ENCODE measurements around the gene PLAU. TPM values are rescaled to one million over a fixed set of nuclear protein-coding genes. Genes with fewer than 3 reads are reported as not detected.
A peak's percentile ranks its signal among the peaks of the same experiment; 100 is the strongest.
"Not testable (repeated sequence)": the region's sequence is repeated elsewhere in the genome, so short reads cannot be mapped to it uniquely, and the experiment has no call there.

PLAU gene
- polyA plus RNA-seq, 1 donor: 19.6 TPM

DNA sequence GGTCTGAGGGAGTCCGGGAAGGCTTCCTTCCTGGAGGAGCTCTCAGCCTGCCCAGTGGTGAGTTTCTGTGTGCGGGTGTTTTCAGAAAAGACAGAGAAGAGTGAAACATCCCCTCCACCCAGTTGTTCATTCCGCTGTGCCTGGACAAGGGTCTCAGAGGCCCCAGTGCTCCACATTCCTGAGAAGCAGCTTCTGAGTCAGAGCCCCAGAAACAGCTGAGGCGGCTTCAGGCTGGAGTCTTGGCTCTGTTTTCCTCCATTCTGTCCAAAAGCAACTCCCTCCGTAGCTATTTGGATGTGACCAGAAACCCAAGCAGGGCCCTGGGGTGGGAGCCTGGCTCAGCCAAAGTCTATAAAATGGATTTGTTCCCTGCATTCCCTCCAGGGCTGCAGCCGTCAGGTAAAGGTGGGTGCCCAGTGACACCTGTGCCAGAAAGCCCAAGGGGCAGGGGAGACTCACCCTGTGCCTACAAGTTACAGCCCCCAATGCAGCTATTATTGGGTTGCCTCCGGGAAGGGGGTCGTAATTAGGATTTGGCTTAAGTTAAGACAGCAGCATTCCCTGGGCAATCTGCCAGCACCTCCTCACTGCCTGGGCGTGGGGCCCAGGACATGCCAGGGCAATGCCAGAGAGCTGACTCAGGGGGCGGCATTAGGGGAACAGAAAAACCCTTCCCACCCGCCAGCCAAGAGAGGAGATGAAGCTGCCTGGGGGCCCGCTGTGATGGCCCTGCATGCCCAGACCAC lies 23.5 kb upstream of the PLAU start:
- no peaks in the 10 kb centered on the region for H3K9me3 ChIP-seq (ENCODE audit: control insufficient read depth, low read depth, low read length)
- H3K36me3 ChIP-seq (ENCODE audit: control insufficient read depth, insufficient read depth, low read length): no peaks in the 10 kb centered on the region
- DNase-seq: peak; percentile 39 to 58
- no CpG with 5 or more reads among the region's 12 CpGs for WGBS (ENCODE audit: insufficient coverage, low lambda C conversion rate)
- H3K27me3 ChIP-seq (ENCODE audit: control insufficient read depth, insufficient read depth, low read length): no peaks in the 10 kb centered on the region
- peak overlapping the region; percentile 54 for H3K27ac ChIP-seq (ENCODE audit: low read length)
- peaks cover 32% of the 10 kb centered on the region for H3K4me1 ChIP-seq (ENCODE audit: control insufficient read depth, insufficient read depth, low read length)
- no peak overlapping the region for H3K4me3 ChIP-seq (ENCODE audit: low read length)

DNA sequence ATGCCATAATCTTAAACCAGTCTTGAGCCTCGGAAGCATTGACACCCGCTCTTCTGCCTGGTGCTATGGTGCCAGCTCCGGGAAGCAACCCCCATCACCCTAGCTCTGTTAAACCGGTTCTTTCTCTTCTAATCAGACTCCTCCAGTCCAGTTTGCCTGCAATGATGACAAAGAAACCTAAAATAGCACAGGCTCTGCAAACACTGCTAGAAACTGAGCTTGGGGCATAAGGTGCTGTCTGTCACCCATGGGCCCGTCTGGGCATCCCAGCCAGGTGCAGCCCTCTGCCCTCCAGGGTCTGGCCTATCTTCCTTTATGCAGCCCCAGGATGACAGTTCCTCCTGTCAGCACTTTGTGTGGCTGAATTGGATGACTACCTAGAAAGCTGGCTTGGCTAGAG lies 22.4 kb upstream of the PLAU start:
- no CpG with 5 or more reads among the region's 5 CpGs for WGBS (ENCODE audit: insufficient coverage, low lambda C conversion rate)
- peak in 1 of 2 donors; percentile 42 for DNase-seq
- H3K4me3 ChIP-seq (ENCODE audit: low read length): no peak overlapping the region
- no peaks in the 10 kb centered on the region for H3K27me3 ChIP-seq (ENCODE audit: control insufficient read depth, insufficient read depth, low read length)
- no peak overlapping the region for H3K27ac ChIP-seq (ENCODE audit: low read length)
- H3K36me3 ChIP-seq (ENCODE audit: control insufficient read depth, insufficient read depth, low read length): no peaks in the 10 kb centered on the region
- H3K9me3 ChIP-seq (ENCODE audit: control insufficient read depth, low read depth, low read length): no peaks in the 10 kb centered on the region
- peaks cover 32% of the 10 kb centered on the region for H3K4me1 ChIP-seq (ENCODE audit: control insufficient read depth, insufficient read depth, low read length)

DNA sequence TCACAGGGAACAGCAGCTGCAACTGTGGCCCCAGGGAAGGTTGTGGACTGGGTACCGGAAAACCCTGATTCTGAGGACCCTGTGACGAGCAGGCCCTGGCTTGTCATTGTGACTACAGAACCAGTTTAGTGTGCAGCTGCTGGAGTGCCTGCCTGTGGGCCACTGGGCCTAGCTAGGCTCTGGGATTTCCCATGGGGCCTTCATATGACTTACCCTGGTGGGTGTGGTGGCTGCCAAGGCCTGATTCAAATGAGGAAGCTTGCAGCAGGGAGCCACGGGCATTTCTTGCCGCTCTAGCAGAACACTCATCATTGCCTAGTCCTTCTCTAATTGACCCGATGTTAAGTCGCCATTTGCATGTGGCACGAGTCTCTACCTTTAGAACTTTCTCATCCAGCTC lies 21.9 kb upstream of the PLAU start:
- Histone ChIP-seq H3K4me1 (ENCODE audit: control insufficient read depth, insufficient read depth, low read length) (peaks cover 32% of the 10 kb centered on the region), H3K27ac (ENCODE audit: low read length) (no peak overlapping the region), H3K36me3 (ENCODE audit: control insufficient read depth, insufficient read depth, low read length) (no peaks in the 10 kb centered on the region), H3K27me3 (ENCODE audit: control insufficient read depth, insufficient read depth, low read length) (no peaks in the 10 kb centered on the region), H3K4me3 (ENCODE audit: low read length) (no peak overlapping the region), H3K9me3 (ENCODE audit: control insufficient read depth, low read depth, low read length) (no peaks in the 10 kb centered on the region)
- DNase-seq: peak in 1 of 2 donors; percentile 50
- 71% methylated on average over 1 of the region's 7 CpGs for WGBS (ENCODE audit: insufficient coverage, low lambda C conversion rate)

DNA sequence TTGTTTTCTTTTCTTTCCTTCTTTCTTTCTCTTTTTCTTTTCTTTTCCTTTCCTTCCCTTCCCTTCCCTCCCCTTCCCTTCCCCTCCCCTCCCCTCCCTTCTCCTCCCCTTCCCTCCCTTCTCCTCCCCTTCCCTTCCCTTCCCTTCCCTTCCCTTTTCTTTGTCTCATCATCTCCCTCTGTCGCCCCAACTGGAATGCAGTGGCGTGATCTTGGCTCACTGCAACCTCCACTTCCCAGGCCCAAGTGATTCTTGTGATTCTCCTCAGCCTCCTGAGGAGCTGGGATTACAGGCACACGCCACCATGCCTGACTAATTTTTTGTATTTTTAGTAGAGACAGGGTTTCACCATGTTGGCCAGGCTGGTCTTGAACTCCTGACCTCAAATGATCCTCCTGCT lies 21.5 kb upstream of the PLAU start:
- WGBS (ENCODE audit: insufficient coverage, low lambda C conversion rate): no CpG with 5 or more reads among the region's 3 CpGs
- H3K27ac ChIP-seq (ENCODE audit: low read length): not testable (repeated sequence)

DNA sequence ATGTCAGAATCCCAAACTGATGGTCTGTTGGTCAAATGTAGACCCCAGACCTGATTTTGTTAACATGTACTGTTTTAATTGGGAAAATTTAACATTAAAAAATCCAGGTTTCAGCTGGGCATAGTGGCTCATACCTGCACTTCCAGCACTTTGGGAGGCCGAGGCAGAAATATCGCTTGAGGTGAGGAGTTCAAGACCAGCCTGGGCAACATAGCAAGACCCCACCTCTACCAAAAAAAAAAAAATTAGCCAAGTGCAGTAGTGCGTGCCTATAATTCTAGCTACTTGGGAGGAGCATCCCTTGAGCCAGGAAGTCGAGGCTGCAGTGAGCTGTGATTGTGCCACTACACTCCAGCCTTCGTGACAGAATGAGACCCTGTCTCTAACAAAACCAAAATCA lies 20.7 kb upstream of the PLAU start:
- H3K4me1 ChIP-seq (ENCODE audit: control insufficient read depth, insufficient read depth, low read length): peaks cover 32% of the 10 kb centered on the region
- no peaks in the 10 kb centered on the region for H3K9me3 ChIP-seq (ENCODE audit: control insufficient read depth, low read depth, low read length)
- H3K27me3 ChIP-seq (ENCODE audit: control insufficient read depth, insufficient read depth, low read length): no peaks in the 10 kb centered on the region
- no peak overlapping the region for H3K4me3 ChIP-seq (ENCODE audit: low read length)
- no peak overlapping the region for H3K27ac ChIP-seq (ENCODE audit: low read length)
- H3K36me3 ChIP-seq (ENCODE audit: control insufficient read depth, insufficient read depth, low read length): no peaks in the 10 kb centered on the region
- no peak for DNase-seq
- 100% methylated on average over 1 of the region's 5 CpGs for WGBS (ENCODE audit: insufficient coverage, low lambda C conversion rate)

More for the DNA sequence above, 21.5 kb upstream of the PLAU start:
- H3K4me1 ChIP-seq (ENCODE audit: control insufficient read depth, insufficient read depth, low read length): peaks cover 32% of the 10 kb centered on the region
- H3K27me3 ChIP-seq (ENCODE audit: control insufficient read depth, insufficient read depth, low read length); H3K36me3 ChIP-seq (ENCODE audit: control insufficient read depth, insufficient read depth, low read length); H3K9me3 ChIP-seq (ENCODE audit: control insufficient read depth, low read depth, low read length); DNase-seq; H3K4me3 ChIP-seq (ENCODE audit: low read length): not testable (repeated sequence)

DNA sequence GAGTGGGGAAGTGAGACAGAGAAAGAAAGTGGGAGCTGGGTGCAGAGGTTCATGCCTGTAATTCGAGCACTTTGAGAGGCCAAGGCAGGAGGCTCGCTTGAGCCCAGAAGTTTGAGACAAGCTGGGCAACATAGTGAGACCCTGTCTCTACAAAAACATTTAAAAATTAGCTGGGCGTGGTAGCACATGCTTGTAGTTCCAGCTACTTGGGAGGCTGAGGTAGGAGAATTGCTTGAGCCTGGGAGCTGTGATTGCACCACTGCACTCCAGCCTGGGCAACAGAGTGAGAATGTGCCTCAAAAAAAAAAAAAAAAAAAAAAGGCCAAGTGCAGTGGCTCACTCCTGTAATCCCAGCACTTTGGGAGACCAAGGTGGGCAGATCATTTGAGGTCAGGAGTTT lies 20.1 kb upstream of the PLAU start:
- 40% methylated on average over 1 of the region's 3 CpGs for whole genome bisulfite sequencing (ENCODE audit: insufficient coverage, low lambda C conversion rate)
- not testable (repeated sequence) for H3K9me3 ChIP-seq (ENCODE audit: control insufficient read depth, low read depth, low read length); H3K27me3 ChIP-seq (ENCODE audit: control insufficient read depth, insufficient read depth, low read length); H3K4me3 ChIP-seq (ENCODE audit: low read length); DNase-seq; H3K36me3 ChIP-seq (ENCODE audit: control insufficient read depth, insufficient read depth, low read length); H3K27ac ChIP-seq (ENCODE audit: low read length)
- peaks cover 32% of the 10 kb centered on the region for H3K4me1 ChIP-seq (ENCODE audit: control insufficient read depth, insufficient read depth, low read length)

DNA sequence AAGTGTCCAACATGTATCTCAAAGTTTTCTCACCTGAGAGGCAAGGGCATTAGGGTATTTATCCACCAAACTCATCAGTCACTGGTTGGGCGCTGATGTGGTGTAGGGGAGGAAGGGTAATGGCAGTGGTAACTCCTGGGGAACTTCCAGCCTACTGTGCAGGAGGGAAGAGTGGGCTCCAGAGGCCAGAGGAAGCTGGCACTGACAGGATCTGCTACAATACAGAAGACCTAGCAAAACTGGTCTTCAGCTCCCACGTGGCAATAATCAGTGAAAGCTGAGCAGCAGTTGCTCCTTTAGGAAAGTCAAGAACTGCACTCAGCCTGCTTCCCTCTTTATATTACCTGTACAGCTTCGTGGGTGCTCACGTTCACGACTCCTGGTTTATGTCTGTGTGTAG lies 19.4 kb upstream of the PLAU start:
- WGBS (ENCODE audit: insufficient coverage, low lambda C conversion rate): 80% methylated on average over 2 of the region's 5 CpGs
- no peak for DNase-seq
- Histone ChIP-seq H3K36me3 (ENCODE audit: control insufficient read depth, insufficient read depth, low read length) (no peaks in the 10 kb centered on the region), H3K9me3 (ENCODE audit: control insufficient read depth, low read depth, low read length) (no peaks in the 10 kb centered on the region), H3K27ac (ENCODE audit: low read length) (no peak overlapping the region), H3K4me3 (ENCODE audit: low read length) (no peak overlapping the region), H3K27me3 (ENCODE audit: control insufficient read depth, insufficient read depth, low read length) (no peaks in the 10 kb centered on the region), H3K4me1 (ENCODE audit: control insufficient read depth, insufficient read depth, low read length) (peaks cover 26% of the 10 kb centered on the region)

DNA sequence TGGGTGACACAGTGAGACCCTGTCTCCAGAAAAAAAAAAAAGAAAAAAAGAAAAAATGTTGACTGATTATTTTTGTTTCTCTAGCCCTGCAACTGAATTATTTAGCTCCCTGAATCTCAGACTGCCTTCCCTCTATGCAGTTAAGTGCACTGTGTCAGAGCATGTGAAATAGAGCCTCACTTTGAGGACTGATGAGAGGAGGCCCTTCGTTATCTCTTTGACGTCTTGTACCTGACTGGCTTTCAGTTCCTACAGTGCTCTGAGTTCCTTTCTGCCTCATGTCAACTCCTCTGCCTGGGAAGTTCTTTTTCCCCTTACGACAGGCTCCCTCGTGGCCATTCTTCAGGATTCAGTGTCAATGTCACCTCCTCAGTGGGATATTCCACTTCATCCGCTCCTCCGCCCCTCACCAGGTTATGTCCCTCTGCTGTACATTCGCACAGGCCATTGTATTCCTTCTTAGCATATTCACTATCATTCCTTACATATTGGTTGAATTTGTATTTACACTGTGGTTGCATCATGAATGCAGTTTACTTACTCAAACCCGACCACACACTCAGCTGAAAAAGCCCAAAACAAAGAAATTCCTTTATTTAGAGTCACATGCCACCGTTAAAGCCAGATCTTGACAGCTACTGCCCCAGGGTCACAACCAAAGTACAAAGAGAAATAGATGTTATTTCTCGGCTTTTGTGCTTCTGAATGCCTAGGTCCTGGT lies 18.5 kb upstream of the PLAU start:
- Histone ChIP-seq H3K4me3 (ENCODE audit: low read length) (no peak overlapping the region), H3K36me3 (ENCODE audit: control insufficient read depth, insufficient read depth, low read length) (no peaks in the 10 kb centered on the region), H3K9me3 (ENCODE audit: control insufficient read depth, low read depth, low read length) (no peaks in the 10 kb centered on the region), H3K4me1 (ENCODE audit: control insufficient read depth, insufficient read depth, low read length) (peaks cover 17% of the 10 kb centered on the region), H3K27ac (ENCODE audit: low read length) (no peak overlapping the region), H3K27me3 (ENCODE audit: control insufficient read depth, insufficient read depth, low read length) (no peaks in the 10 kb centered on the region)
- no peak for DNase-seq
- WGBS (ENCODE audit: insufficient coverage, low lambda C conversion rate): 60% methylated on average over 1 of the region's 10 CpGs

DNA sequence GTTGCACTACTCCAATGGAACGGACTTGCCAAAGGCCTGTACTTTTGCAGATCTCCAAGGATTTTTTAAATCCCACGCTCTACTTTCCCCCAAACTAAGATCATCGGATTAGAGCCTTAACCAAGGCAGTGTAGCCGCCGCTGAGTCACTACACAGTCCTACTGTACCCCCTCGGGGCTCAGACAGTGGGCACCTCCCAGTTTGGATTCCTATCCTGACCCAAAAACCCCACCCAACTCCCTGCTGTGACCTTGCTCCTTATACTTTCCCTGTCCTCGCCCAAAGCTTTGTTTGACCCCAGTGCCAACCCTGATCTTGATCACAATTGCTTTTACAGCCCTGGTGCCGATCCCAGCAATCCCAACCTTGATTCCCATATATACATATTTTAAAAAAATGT lies 17.5 kb upstream of the PLAU start:
- H3K27me3 ChIP-seq (ENCODE audit: control insufficient read depth, insufficient read depth, low read length): no peaks in the 10 kb centered on the region
- no CpG with 5 or more reads among the region's 8 CpGs for WGBS (ENCODE audit: insufficient coverage, low lambda C conversion rate)

DNA sequence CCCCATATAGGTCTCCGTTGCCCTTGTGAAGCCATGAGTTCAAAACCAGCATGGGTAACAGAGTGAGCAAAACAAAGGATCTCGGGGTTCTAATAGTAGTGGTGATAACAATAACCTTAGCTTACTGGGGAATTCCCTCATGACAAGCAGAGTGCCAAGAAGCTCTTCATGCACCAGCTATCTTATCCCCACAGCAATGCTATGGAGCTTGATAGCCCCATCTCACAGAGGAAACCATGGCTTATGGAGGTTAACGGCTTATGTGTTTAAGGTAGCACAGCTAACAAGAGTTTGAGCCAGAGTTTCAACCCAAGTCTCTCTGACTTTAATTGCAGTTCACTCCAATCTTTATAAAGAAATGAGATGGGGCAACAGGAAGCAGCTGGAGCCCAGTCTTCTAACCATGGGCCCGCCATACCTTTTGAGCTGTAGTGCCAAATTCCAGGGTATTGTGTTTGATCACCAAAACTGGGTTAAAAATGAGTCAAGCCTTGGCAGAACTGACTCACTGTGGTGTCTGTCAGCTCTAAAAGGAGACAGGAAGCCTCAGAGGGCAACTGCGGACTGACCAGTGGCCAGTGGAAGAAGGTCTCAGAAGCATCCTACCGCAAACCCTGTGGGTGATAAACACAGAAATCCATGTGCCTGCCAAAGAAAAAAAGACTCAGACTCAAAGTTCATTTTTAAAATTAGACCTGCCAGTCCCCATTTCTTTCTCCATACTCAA lies 16.5 kb upstream of the PLAU start:
- DNase-seq: no peak
- Histone ChIP-seq H3K27ac (ENCODE audit: low read length) (no peak overlapping the region), H3K27me3 (ENCODE audit: control insufficient read depth, insufficient read depth, low read length) (no peaks in the 10 kb centered on the region), H3K4me1 (ENCODE audit: control insufficient read depth, insufficient read depth, low read length) (peaks cover 8% of the 10 kb centered on the region), H3K9me3 (ENCODE audit: control insufficient read depth, low read depth, low read length) (no peaks in the 10 kb centered on the region), H3K36me3 (ENCODE audit: control insufficient read depth, insufficient read depth, low read length) (no peaks in the 10 kb centered on the region), H3K4me3 (ENCODE audit: low read length) (no peak overlapping the region)
- 100% methylated on average over 1 of the region's 6 CpGs for WGBS (ENCODE audit: insufficient coverage, low lambda C conversion rate)

More for the DNA sequence above, 17.5 kb upstream of the PLAU start:
- Histone ChIP-seq H3K36me3 (ENCODE audit: control insufficient read depth, insufficient read depth, low read length) (no peaks in the 10 kb centered on the region), H3K9me3 (ENCODE audit: control insufficient read depth, low read depth, low read length) (no peaks in the 10 kb centered on the region), H3K27ac (ENCODE audit: low read length) (no peak overlapping the region), H3K4me1 (ENCODE audit: control insufficient read depth, insufficient read depth, low read length) (peaks cover 7% of the 10 kb centered on the region), H3K4me3 (ENCODE audit: low read length) (no peak overlapping the region)
- DNase-seq: no peak

Measured in large intestine (tissue), 3 donors.